HUES48 (cell line): Measurements from ENCODE around the gene PDSS2.

ENCODE experiments used
- H3K27ac ChIP-seq: one replicate; pipeline ENCODE4 v1.7.0; 2013; ENCODE audit warnings: low read depth, low read length, inconsistent platforms
- H3K27me3 ChIP-seq: 2 replicates; pipeline ENCODE4 v1.6.1; 2013; ENCODE audit warnings: mild to moderate bottlenecking, low read length; ENCODE audit not compliant: control insufficient read depth, insufficient read depth
- H3K36me3 ChIP-seq: 2 replicates; pipeline ENCODE4 v1.6.1; 2013; ENCODE audit warnings: low read length; ENCODE audit not compliant: control insufficient read depth, insufficient read depth
- H3K4me1 ChIP-seq: 2 replicates; pipeline ENCODE4 v1.6.1; 2013; ENCODE audit warnings: mild to moderate bottlenecking, low read length; ENCODE audit not compliant: control insufficient read depth, insufficient read depth
- H3K4me3 ChIP-seq: 2 replicates; pipeline ENCODE4 v1.5.1; 2013; ENCODE audit warnings: mild to moderate bottlenecking, low read depth, low read length
- H3K9ac ChIP-seq: 2 replicates; pipeline ENCODE4 v1.6.1; 2013; ENCODE audit warnings: mild to moderate bottlenecking, low read depth, low read length, moderate library complexity
- H3K9me3 ChIP-seq: 2 replicates; pipeline ENCODE4 v1.6.1; 2013; ENCODE audit warnings: low read length; ENCODE audit not compliant: control insufficient read depth, insufficient read depth

PDSS2 gene

GRCh38 chr6:107243471-107243870 is 215.9 kb downstream of the PDSS2 start:
- no peak overlapping the region for H3K4me3 ChIP-seq
- no peaks in the 10 kb centered on the region for H3K36me3 ChIP-seq
- no peak overlapping the region for H3K27ac ChIP-seq
- peaks cover 3% of the 10 kb centered on the region; the same call in 1 of the 2 replicates for H3K4me1 ChIP-seq
- no peaks in the 10 kb centered on the region for H3K27me3 ChIP-seq
- no peaks in the 10 kb centered on the region for H3K9me3 ChIP-seq
- H3K9ac ChIP-seq: no peak overlapping the region

GRCh38 chr6:107237992-107238660 is 221.2 kb downstream of the PDSS2 start:
- no peaks in the 10 kb centered on the region for H3K27me3 ChIP-seq
- peaks cover 3% of the 10 kb centered on the region; the same call in 1 of the 2 replicates for H3K4me1 ChIP-seq
- no peak overlapping the region for H3K27ac ChIP-seq
- H3K9ac ChIP-seq: no peak overlapping the region
- H3K4me3 ChIP-seq: no peak overlapping the region
- H3K36me3 ChIP-seq: no peaks in the 10 kb centered on the region
- no peaks in the 10 kb centered on the region for H3K9me3 ChIP-seq

- H3K36me3 ChIP-seq: no peaks in the 10 kb centered on the region
- H3K9ac ChIP-seq: no peak overlapping the region
- H3K4me1 ChIP-seq: peaks cover 4% of the 10 kb centered on the region
- H3K4me3 ChIP-seq: no peak overlapping the region
- no peaks in the 10 kb centered on the region for H3K9me3 ChIP-seq
- no peaks in the 10 kb centered on the region for H3K27me3 ChIP-seq
- H3K27ac ChIP-seq: no peak overlapping the region
These were observed 223.9 kb downstream of the PDSS2 start for GRCh38 chr6:107235511-107235910.

GRCh38 chr6:107235007-107235406 is 224.4 kb downstream of the PDSS2 start:
- no peaks in the 10 kb centered on the region for H3K27me3 ChIP-seq
- no peak overlapping the region for H3K4me3 ChIP-seq
- H3K36me3 ChIP-seq: no peaks in the 10 kb centered on the region
- H3K9me3 ChIP-seq: no peaks in the 10 kb centered on the region
- peaks cover 4% of the 10 kb centered on the region for H3K4me1 ChIP-seq
- H3K27ac ChIP-seq: no peak overlapping the region
- no peak overlapping the region for H3K9ac ChIP-seq

- no peaks in the 10 kb centered on the region for H3K36me3 ChIP-seq
- H3K27me3 ChIP-seq: no peaks in the 10 kb centered on the region
- no peak overlapping the region for H3K27ac ChIP-seq
- H3K4me1 ChIP-seq: peaks cover 4% of the 10 kb centered on the region
- H3K4me3 ChIP-seq: no peak overlapping the region
- H3K9me3 ChIP-seq: no peaks in the 10 kb centered on the region
- H3K9ac ChIP-seq: no peak overlapping the region
These were observed 228.1 kb downstream of the PDSS2 start for GRCh38 chr6:107231243-107231642.

GRCh38 chr6:107230448-107230847 is 228.9 kb downstream of the PDSS2 start:
- Histone ChIP-seq H3K27me3 (no peaks in the 10 kb centered on the region), H3K4me3 (no peak overlapping the region), H3K9ac (no peak overlapping the region), H3K36me3 (no peaks in the 10 kb centered on the region), H3K9me3 (no peaks in the 10 kb centered on the region), H3K27ac (no peak overlapping the region), H3K4me1 (peaks cover 4% of the 10 kb centered on the region)

- H3K4me3 ChIP-seq: no peak overlapping the region
- H3K9me3 ChIP-seq: no peaks in the 10 kb centered on the region
- no peaks in the 10 kb centered on the region for H3K27me3 ChIP-seq
- H3K4me1 ChIP-seq: peaks cover 4% of the 10 kb centered on the region
- no peak overlapping the region for H3K9ac ChIP-seq
- no peaks in the 10 kb centered on the region for H3K36me3 ChIP-seq
- H3K27ac ChIP-seq: no peak overlapping the region
These were observed 229.3 kb downstream of the PDSS2 start for GRCh38 chr6:107230024-107230423.

GRCh38 chr6:107228754-107229153 is 230.6 kb downstream of the PDSS2 start:
- Histone ChIP-seq H3K4me3 (no peak overlapping the region), H3K9me3 (no peaks in the 10 kb centered on the region), H3K36me3 (no peaks in the 10 kb centered on the region), H3K9ac (no peak overlapping the region), H3K27me3 (no peaks in the 10 kb centered on the region), H3K27ac (no peak overlapping the region), H3K4me1 (peaks cover 4% of the 10 kb centered on the region)

GRCh38 chr6:107221519-107221918 is 237.8 kb downstream of the PDSS2 start:
- no peaks in the 10 kb centered on the region for H3K9me3 ChIP-seq
- H3K36me3 ChIP-seq: no peaks in the 10 kb centered on the region
- H3K9ac ChIP-seq: no peak overlapping the region
- H3K27me3 ChIP-seq: no peaks in the 10 kb centered on the region
- H3K4me3 ChIP-seq: no peak overlapping the region
- H3K4me1 ChIP-seq: no peaks in the 10 kb centered on the region
- no peak overlapping the region for H3K27ac ChIP-seq

- no peaks in the 10 kb centered on the region for H3K36me3 ChIP-seq
- H3K27ac ChIP-seq: no peak overlapping the region
- no peaks in the 10 kb centered on the region for H3K9me3 ChIP-seq
- H3K9ac ChIP-seq: no peak overlapping the region
- no peaks in the 10 kb centered on the region for H3K27me3 ChIP-seq
- no peaks in the 10 kb centered on the region for H3K4me1 ChIP-seq
- no peak overlapping the region for H3K4me3 ChIP-seq
These were observed 239.5 kb downstream of the PDSS2 start for GRCh38 chr6:107219851-107220250.

GRCh38 chr6:107218142-107218541 is 241.2 kb downstream of the PDSS2 start:
- H3K36me3 ChIP-seq: no peaks in the 10 kb centered on the region
- H3K4me1 ChIP-seq: no peaks in the 10 kb centered on the region
- no peak overlapping the region for H3K27ac ChIP-seq
- H3K9ac ChIP-seq: no peak overlapping the region
- H3K4me3 ChIP-seq: no peak overlapping the region
- H3K9me3 ChIP-seq: no peaks in the 10 kb centered on the region
- no peaks in the 10 kb centered on the region for H3K27me3 ChIP-seq
